HG03378 (cell line): Measurements from ENCODE around the gene KDELR3.
"Not testable (repeated sequence)": the region's sequence is repeated elsewhere in the genome, so short reads cannot be mapped to it uniquely, and the experiment has no call there.

Source experiments
- ATAC-seq: cut with Tn5 transposase; IDR thresholded peaks from one replicate; pipeline ENCODE4 v1.9.1; 2021; ENCODE audit warnings: mild to moderate bottlenecking, moderate library complexity; ENCODE audit not compliant: unreplicated experiment

KDELR3 gene

GRCh38 chr22:38455530-38456271 lies 12.2 kb upstream of the KDELR3 start:
- ATAC-seq = no peak

- ATAC-seq = no peak
Measured at GRCh38 chr22:38456272-38456835, 11.5 kb upstream of the KDELR3 start.

GRCh38 chr22:38456841-38457699 lies 10.8 kb upstream of the KDELR3 start:
- no peak for ATAC-seq

GRCh38 chr22:38460426-38460840 lies 7.5 kb upstream of the KDELR3 start:
- ATAC-seq = no peak

GRCh38 chr22:38461057-38461413 lies 6.9 kb upstream of the KDELR3 start:
- ATAC-seq = no peak

GRCh38 chr22:38461414-38462081 lies 6.3 kb upstream of the KDELR3 start:
- no peak for ATAC-seq

- ATAC-seq = no peak
Measured at GRCh38 chr22:38462960-38463784, 4.7 kb upstream of the KDELR3 start.

- no peak for ATAC-seq
Measured at GRCh38 chr22:38464992-38465672, 2.8 kb upstream of the KDELR3 start.

- ATAC-seq = no peak
Measured at GRCh38 chr22:38465673-38466490, 2.0 kb upstream of the KDELR3 start.

GRCh38 chr22:38467438-38467903 lies 425 bp upstream of the KDELR3 start:
- ATAC-seq = no peak

GRCh38 chr22:38468443-38469305 lies 778 bp downstream of the KDELR3 start:
- ATAC-seq = no peak

GRCh38 chr22:38469306-38469781 lies 1.4 kb downstream of the KDELR3 start:
- ATAC-seq = no peak

GRCh38 chr22:38470179-38470578 lies 2.3 kb downstream of the KDELR3 start:
- not testable (repeated sequence) for ATAC-seq

- no peak for ATAC-seq
Measured at GRCh38 chr22:38471237-38471636, 3.3 kb downstream of the KDELR3 start.

GRCh38 chr22:38474003-38474607 lies 6.2 kb downstream of the KDELR3 start:
- ATAC-seq = no peak

- no peak for ATAC-seq
Measured at GRCh38 chr22:38477585-38477984, 9.7 kb downstream of the KDELR3 start.

GRCh38 chr22:38479096-38479837 lies 11.4 kb downstream of the KDELR3 start:
- no peak for ATAC-seq
